ENCODE data around the gene MPPED1. TPM values are rescaled to one million over a fixed set of nuclear protein-coding genes. Genes with fewer than 3 reads are reported as not detected.

MPPED1 gene
- total and polyA plus RNA-seq, 3 experiments from 2014 or later = not detected

DNA sequence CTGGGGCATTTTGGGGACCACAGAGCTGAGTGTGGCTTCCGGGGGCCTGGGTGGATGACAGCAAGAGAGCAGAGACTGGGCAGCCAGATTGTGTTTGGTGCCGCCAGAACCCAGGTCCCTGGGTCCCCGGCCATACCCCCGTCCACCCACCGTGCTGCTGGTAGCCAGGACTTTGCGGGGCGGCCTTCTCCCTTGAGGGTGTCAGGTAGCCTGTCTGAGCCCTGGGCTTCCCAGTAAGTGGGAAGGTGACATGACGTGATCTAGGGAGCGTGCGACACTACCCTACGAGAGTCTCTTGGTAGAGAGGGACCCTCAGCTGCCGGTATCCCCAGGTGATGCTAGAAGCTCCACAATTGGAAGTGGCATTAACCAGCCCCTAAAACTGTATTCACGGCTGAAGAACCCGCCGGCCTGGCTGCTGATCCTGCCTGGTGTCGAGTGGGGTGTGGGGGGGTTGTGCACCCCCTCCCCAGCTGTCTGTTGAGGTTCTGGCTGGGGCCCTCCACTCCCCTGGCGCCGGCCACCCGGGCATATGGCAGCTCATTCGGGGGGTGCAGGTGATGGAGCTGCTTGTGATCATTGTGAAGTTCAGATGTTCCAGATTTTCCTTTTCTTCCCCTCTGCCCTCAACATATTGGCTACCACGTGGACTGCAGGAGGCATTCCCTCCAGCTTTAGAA, 66.9 kb downstream of the MPPED1 start:
- no peak overlapping the region for H3K4me3 Mint-ChIP-seq
- H3K4me3 ChIP-seq (ENCODE audit: low read length) = no peak overlapping the region
- no peaks in the 10 kb centered on the region for H3K27me3 ChIP-seq (ENCODE audit: insufficient read depth, low read length, poor library complexity, severe bottlenecking)
- H3K36me3 Mint-ChIP-seq = no peaks in the 10 kb centered on the region
- H3K4me1 ChIP-seq (ENCODE audit: insufficient read depth, low read length) = no peaks in the 10 kb centered on the region
- POLR2A ChIA-PET = no interaction called here
- peaks cover 0 to 15% (median 4%) of the 10 kb centered on the region in 3 donors for H3K4me1 Mint-ChIP-seq
- H3K9me3 Mint-ChIP-seq = no peaks in the 10 kb centered on the region
- no peak overlapping the region for H3K27ac Mint-ChIP-seq
- no peak overlapping the region for H3K27ac ChIP-seq (ENCODE audit: low read depth, low read length)
- H3K36me3 ChIP-seq (ENCODE audit: insufficient read depth, low read length) = no peaks in the 10 kb centered on the region
- CTCF ChIA-PET = no interaction called here
- H3K27me3 Mint-ChIP-seq = peaks cover 0 to 9% of the 10 kb centered on the region in 2 donors
- no peak for DNase-seq
- no peaks in the 10 kb centered on the region for H3K9me3 ChIP-seq (ENCODE audit: low read length)

DNA sequence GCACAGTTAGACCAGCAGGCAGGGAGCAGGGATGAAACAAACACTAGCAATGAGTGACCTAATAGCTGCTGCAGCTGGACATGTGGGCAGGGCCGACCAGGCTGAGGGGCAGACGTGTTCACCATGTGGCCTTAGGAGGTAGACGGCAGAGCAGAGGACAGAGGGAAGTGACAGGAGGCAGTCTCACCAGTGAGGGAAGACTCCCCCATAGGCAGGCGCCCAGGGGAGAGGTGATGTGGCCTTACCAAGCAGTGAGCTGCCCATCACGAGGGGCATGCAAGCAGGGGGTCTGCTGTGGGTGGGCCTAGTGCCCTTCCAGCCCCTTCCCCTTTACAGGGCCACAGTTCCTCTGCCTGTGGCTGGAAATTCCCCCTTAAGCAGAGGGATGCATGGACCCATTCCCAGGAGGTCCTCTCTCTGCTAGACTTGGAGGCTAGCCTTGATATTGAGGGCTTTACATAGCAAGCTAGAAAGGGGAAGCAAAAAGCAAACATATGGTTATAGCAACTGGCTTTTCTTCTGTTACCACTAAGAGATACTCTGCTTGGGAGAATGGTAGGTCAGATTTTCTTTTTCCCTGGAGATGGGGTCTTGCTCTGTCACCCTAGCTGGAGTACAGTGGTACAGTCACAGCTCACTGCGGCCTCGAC, 67.6 kb downstream of the MPPED1 start:
- no peak overlapping the region for H3K27ac Mint-ChIP-seq

DNA sequence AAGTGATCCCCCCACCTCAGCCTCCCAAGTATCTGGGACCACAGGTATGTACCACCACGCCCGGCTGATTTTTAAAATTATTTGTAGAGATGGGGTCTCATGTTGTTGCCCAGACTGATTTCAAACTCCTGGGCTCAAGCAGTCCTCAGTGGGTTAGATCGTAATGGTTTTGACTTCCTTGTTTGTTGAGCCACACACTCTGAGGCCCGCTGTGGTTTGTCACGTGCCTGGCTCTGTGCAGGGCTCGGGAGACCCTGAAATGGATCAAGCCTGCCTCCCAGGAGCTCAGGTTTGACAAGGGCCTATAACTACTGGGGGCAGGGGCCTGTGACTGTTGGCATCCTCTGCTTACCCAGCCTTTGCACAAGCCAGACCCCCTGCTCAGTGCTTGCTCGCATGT, 68.1 kb downstream of the MPPED1 start:
- no peaks in the 10 kb centered on the region for H3K9me3 Mint-ChIP-seq
- H3K36me3 ChIP-seq (ENCODE audit: insufficient read depth, low read length) = no peaks in the 10 kb centered on the region
- H3K27me3 Mint-ChIP-seq = peaks cover 0 to 1% of the 10 kb centered on the region in 2 donors
- DNase-seq = no peak
- POLR2A ChIA-PET = no interaction called here
- H3K4me3 ChIP-seq (ENCODE audit: low read length) = no peak overlapping the region
- H3K4me1 ChIP-seq (ENCODE audit: insufficient read depth, low read length) = no peaks in the 10 kb centered on the region
- CTCF ChIA-PET = no interaction called here
- H3K4me3 Mint-ChIP-seq = peak overlapping the region in 1 of 7 donors; percentile 19
- H3K4me1 Mint-ChIP-seq = peaks cover 0 to 15% (median 4%) of the 10 kb centered on the region in 3 donors
- H3K36me3 Mint-ChIP-seq = no peaks in the 10 kb centered on the region
- peak overlapping the region in 1 of 8 donors; percentile 15 for H3K27ac Mint-ChIP-seq
- H3K9me3 ChIP-seq (ENCODE audit: low read length) = no peaks in the 10 kb centered on the region
- H3K27ac ChIP-seq (ENCODE audit: low read depth, low read length) = no peak overlapping the region
- no peaks in the 10 kb centered on the region for H3K27me3 ChIP-seq (ENCODE audit: insufficient read depth, low read length, poor library complexity, severe bottlenecking)

More for the DNA sequence above, 67.6 kb downstream of the MPPED1 start:
- DNase-seq = no peak
- no peak overlapping the region for H3K27ac ChIP-seq (ENCODE audit: low read depth, low read length)
- H3K9me3 Mint-ChIP-seq = no peaks in the 10 kb centered on the region
- H3K27me3 ChIP-seq (ENCODE audit: insufficient read depth, low read length, poor library complexity, severe bottlenecking) = no peaks in the 10 kb centered on the region
- H3K4me3 ChIP-seq (ENCODE audit: low read length) = no peak overlapping the region
- ChIA-PET CTCF (no interaction called here), POLR2A (no interaction called here)
- H3K4me3 Mint-ChIP-seq = no peak overlapping the region
- no peaks in the 10 kb centered on the region for H3K9me3 ChIP-seq (ENCODE audit: low read length)
- peaks cover 0 to 15% (median 4%) of the 10 kb centered on the region in 3 donors for H3K4me1 Mint-ChIP-seq
- no peaks in the 10 kb centered on the region for H3K36me3 ChIP-seq (ENCODE audit: insufficient read depth, low read length)
- H3K36me3 Mint-ChIP-seq = no peaks in the 10 kb centered on the region
- H3K4me1 ChIP-seq (ENCODE audit: insufficient read depth, low read length) = no peaks in the 10 kb centered on the region
- peaks cover 0 to 4% of the 10 kb centered on the region in 2 donors for H3K27me3 Mint-ChIP-seq

DNA sequence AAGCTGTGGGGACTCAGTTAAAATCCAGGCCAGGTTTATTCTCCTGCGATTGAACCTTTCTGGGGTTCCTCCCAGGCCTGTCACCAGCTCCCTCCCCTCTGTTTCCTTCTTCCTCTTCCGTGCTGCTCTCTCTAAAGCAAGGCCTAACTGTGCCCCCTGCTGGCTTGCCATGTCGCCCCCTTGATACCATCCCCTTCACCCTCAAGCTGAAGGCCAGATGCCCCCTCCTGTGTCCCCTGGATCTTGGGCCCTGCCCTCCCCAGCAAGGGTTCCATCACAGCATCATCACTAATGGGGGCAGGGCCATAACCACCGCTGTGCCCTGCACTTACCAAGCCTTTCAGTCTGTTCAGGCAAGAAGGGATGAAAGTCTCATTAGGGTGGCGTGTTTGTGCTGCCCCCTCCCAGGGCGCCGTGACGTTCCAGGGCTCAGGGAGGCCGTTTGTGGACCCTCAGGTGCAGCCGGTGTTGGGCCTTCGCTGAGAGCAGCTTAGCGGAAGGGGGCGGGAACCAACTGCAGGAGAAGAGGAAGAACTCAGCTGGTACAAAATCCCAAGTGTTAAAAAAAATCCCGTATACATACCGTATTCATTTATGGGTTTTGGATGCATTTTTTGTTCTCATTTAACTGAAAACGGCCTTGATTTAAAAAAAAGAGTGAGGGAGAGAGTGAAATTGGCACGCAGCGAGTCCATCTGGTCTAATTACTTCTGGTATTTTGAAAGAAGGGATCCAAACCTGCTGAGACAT, 69.9 kb downstream of the MPPED1 start:
- POLR2A ChIA-PET = no interaction called here
- H3K4me1 Mint-ChIP-seq = peaks cover 0 to 15% (median 4%) of the 10 kb centered on the region in 3 donors

DNA sequence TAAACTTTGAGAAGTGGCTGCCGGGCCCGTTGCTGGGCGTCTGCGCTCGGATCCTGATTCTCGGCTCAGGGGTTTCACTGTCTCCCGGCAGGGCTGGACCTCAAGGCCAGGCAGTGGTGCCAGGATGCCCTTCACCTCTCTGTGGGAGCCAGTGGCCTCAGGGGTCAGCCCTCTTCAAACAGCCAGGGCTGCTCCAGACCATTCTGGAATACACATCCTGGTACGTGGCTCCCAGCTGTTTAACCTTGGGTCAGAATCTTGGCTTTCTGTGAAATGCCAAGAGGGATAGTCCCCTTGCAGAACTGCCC, 70.5 kb downstream of the MPPED1 start:
- Histone ChIP-seq H3K27ac (ENCODE audit: low read depth, low read length) (no peak overlapping the region), H3K4me1 (ENCODE audit: insufficient read depth, low read length) (no peaks in the 10 kb centered on the region), H3K9me3 (ENCODE audit: low read length) (no peaks in the 10 kb centered on the region), H3K27me3 (ENCODE audit: insufficient read depth, low read length, poor library complexity, severe bottlenecking) (no peaks in the 10 kb centered on the region), H3K36me3 (ENCODE audit: insufficient read depth, low read length) (no peaks in the 10 kb centered on the region), H3K4me3 (ENCODE audit: low read length) (no peak overlapping the region)
- no peaks in the 10 kb centered on the region for H3K36me3 Mint-ChIP-seq
- ChIA-PET CTCF (no interaction called here), POLR2A (no interaction called here)
- DNase-seq = no peak
- H3K27me3 Mint-ChIP-seq = peaks cover 1 to 6% of the 10 kb centered on the region in 2 donors
- no peak overlapping the region for H3K4me3 Mint-ChIP-seq
- H3K4me1 Mint-ChIP-seq = peaks cover 0 to 15% (median 4%) of the 10 kb centered on the region in 3 donors
- no peaks in the 10 kb centered on the region for H3K9me3 Mint-ChIP-seq
- H3K27ac Mint-ChIP-seq = no peak overlapping the region

More for the DNA sequence above, 69.9 kb downstream of the MPPED1 start:
- no peaks in the 10 kb centered on the region for H3K9me3 ChIP-seq (ENCODE audit: low read length)
- H3K27me3 Mint-ChIP-seq = peaks cover under 1 to 1% of the 10 kb centered on the region in 2 donors
- CTCF ChIA-PET = no interaction called here
- no peaks in the 10 kb centered on the region for H3K36me3 Mint-ChIP-seq
- H3K4me3 Mint-ChIP-seq = peak overlapping the region in 4 of 7 donors; percentile 29 to 63 (median 40)
- no peak overlapping the region for H3K27ac ChIP-seq (ENCODE audit: low read depth, low read length)
- no peaks in the 10 kb centered on the region for H3K4me1 ChIP-seq (ENCODE audit: insufficient read depth, low read length)
- H3K27ac Mint-ChIP-seq = peak overlapping the region in 5 of 8 donors; percentile 14 to 55 (median 25)
- H3K4me3 ChIP-seq (ENCODE audit: low read length) = no peak overlapping the region
- H3K9me3 Mint-ChIP-seq = no peaks in the 10 kb centered on the region
- DNase-seq = peak in 2 of 5 donors; percentile 30 to 56
- H3K36me3 ChIP-seq (ENCODE audit: insufficient read depth, low read length) = no peaks in the 10 kb centered on the region
- no peaks in the 10 kb centered on the region for H3K27me3 ChIP-seq (ENCODE audit: insufficient read depth, low read length, poor library complexity, severe bottlenecking)

DNA sequence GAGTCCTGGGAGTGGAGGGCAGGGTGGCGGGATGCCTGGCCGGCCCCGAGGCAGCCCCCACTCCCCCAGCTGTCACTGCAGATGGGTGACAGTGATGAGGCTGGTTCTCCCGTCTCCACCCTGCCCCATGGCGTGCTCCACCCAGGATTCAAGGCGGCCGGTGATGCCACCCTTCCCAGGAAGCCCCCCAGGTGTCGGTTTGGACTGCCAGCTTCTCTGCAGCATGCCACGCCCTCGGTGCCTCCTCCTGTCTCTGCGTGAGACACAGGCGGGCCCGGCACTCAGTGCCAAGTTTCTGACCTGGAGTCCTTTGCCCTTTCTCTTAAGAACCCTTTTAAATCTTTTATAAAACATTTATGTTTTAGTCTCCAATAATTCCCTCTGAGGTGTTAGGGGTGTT, 71.5 kb downstream of the MPPED1 start:
- no peak overlapping the region for H3K27ac ChIP-seq (ENCODE audit: low read depth, low read length)
- no peaks in the 10 kb centered on the region for H3K9me3 ChIP-seq (ENCODE audit: low read length)
- DNase-seq = no peak
- no peak overlapping the region for H3K27ac Mint-ChIP-seq
- H3K4me1 ChIP-seq (ENCODE audit: insufficient read depth, low read length) = no peaks in the 10 kb centered on the region
- peaks cover 3 to 8% of the 10 kb centered on the region in 2 donors for H3K27me3 Mint-ChIP-seq
- H3K27me3 ChIP-seq (ENCODE audit: insufficient read depth, low read length, poor library complexity, severe bottlenecking) = no peaks in the 10 kb centered on the region
- ChIA-PET CTCF (no interaction called here), POLR2A (no interaction called here)
- H3K9me3 Mint-ChIP-seq = no peaks in the 10 kb centered on the region
- no peak overlapping the region for H3K4me3 Mint-ChIP-seq
- no peaks in the 10 kb centered on the region for H3K36me3 ChIP-seq (ENCODE audit: insufficient read depth, low read length)
- peaks cover 0 to 15% (median 4%) of the 10 kb centered on the region in 3 donors for H3K4me1 Mint-ChIP-seq
- H3K4me3 ChIP-seq (ENCODE audit: low read length) = no peak overlapping the region
- H3K36me3 Mint-ChIP-seq = no peaks in the 10 kb centered on the region

DNA sequence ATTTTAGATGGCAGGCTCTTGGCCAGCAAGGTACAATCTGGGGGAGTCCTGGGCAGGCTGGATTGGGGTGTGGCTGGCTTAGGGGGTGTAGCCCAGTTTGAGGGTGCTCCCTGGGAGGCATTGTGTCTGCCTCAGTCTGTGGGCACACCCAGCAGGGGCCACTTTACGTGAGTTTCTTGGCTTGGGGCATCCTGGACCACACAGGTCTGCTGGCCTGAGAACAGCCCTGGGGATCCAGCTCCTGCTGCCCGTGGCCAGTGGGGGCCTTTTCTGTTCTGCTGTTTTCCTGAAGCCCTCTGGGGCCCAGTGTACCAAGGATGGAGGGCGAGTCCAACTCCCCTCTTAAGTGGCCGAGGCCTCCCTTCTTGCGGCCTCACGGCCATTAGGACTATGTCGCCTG, 71.9 kb downstream of the MPPED1 start:
- no peak for DNase-seq
- peaks cover 0 to 15% (median 4%) of the 10 kb centered on the region in 3 donors for H3K4me1 Mint-ChIP-seq
- CTCF ChIA-PET = no interaction called here
- no peak overlapping the region for H3K4me3 Mint-ChIP-seq
- H3K4me3 ChIP-seq (ENCODE audit: low read length) = no peak overlapping the region
- no peak overlapping the region for H3K27ac ChIP-seq (ENCODE audit: low read depth, low read length)
- H3K36me3 Mint-ChIP-seq = no peaks in the 10 kb centered on the region
- no peaks in the 10 kb centered on the region for H3K27me3 ChIP-seq (ENCODE audit: insufficient read depth, low read length, poor library complexity, severe bottlenecking)
- POLR2A ChIA-PET = no interaction called here
- H3K9me3 ChIP-seq (ENCODE audit: low read length) = no peaks in the 10 kb centered on the region
- no peak overlapping the region for H3K27ac Mint-ChIP-seq
- no peaks in the 10 kb centered on the region for H3K36me3 ChIP-seq (ENCODE audit: insufficient read depth, low read length)
- no peaks in the 10 kb centered on the region for H3K4me1 ChIP-seq (ENCODE audit: insufficient read depth, low read length)
- H3K9me3 Mint-ChIP-seq = no peaks in the 10 kb centered on the region
- H3K27me3 Mint-ChIP-seq = peaks cover 3 to 8% of the 10 kb centered on the region in 2 donors

DNA sequence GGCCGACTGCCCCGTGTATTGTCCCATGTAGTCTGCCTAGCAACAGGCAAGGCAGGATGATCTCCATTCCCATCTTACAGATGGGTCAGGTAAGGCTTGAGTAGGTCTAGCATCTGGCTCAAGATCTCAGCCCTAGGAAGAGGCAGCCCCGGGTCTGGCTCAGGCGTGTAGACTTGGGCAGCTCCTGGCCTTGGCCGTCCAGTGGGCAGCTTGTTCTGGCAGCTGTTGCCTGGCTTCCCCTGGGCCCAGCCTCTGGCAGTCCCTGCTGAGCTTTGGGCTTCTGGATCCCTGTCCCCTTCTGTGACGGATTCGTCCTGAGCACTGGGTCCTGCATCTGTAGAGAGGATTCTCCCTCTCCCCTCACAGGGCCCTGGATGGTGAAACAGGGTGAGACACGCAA, 72.4 kb downstream of the MPPED1 start:
- no peak overlapping the region for H3K27ac ChIP-seq (ENCODE audit: low read depth, low read length)
- DNase-seq = no peak
- Mint-ChIP-seq H3K4me1 (peaks cover 0 to 15% (median 4%) of the 10 kb centered on the region in 3 donors), H3K27ac (no peak overlapping the region), H3K4me3 (no peak overlapping the region), H3K9me3 (no peaks in the 10 kb centered on the region), H3K27me3 (peaks cover 3 to 8% of the 10 kb centered on the region in 2 donors), H3K36me3 (no peaks in the 10 kb centered on the region)
- no peaks in the 10 kb centered on the region for H3K9me3 ChIP-seq (ENCODE audit: low read length)
- ChIA-PET CTCF (no interaction called here), POLR2A (no interaction called here)
- no peaks in the 10 kb centered on the region for H3K27me3 ChIP-seq (ENCODE audit: insufficient read depth, low read length, poor library complexity, severe bottlenecking)
- H3K4me3 ChIP-seq (ENCODE audit: low read length) = no peak overlapping the region
- no peaks in the 10 kb centered on the region for H3K4me1 ChIP-seq (ENCODE audit: insufficient read depth, low read length)
- no peaks in the 10 kb centered on the region for H3K36me3 ChIP-seq (ENCODE audit: insufficient read depth, low read length)
